SW480 (cell line): Measurements from ENCODE around the gene GLIPR1L1.

Experiments used
- DNase-seq: peaks from one replicate; pipeline ENCODE4 v3.0.0-alpha.2; 2016; ENCODE audit warnings: low spot score

The GLIPR1L1 gene

GRCh38 chr12:75350413-75350812 is 15.9 kb downstream of the GLIPR1L1 start:
- peak; percentile 50 for DNase-seq

- no peak for DNase-seq
Observed at GRCh38 chr12:75354011-75354410, 19.5 kb downstream of the GLIPR1L1 start.

- no peak for DNase-seq
Observed at GRCh38 chr12:75360920-75361319, 26.4 kb downstream of the GLIPR1L1 start.

DNA sequence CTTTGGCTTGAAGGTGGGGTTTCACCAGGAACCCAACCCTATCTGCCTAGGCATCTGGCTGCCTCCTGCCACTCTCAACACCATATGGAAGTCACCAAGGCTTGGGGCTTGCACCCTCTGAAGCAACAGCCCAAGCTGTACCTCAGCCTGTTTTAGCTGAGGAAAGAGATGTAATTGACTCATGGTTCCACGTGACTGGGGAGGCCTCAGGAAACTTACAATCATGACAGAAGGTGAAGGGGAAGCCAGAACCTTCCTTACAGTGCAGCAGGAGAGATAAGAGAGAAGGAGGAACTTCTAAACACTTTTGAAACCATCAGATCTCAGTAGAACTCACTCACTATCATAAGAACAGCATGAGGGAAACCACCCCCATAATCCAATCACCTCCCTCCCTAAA is 26.9 kb downstream of the GLIPR1L1 start:
- no peak for DNase-seq

- no peak for DNase-seq
Observed at GRCh38 chr12:75364919-75365318, 30.4 kb downstream of the GLIPR1L1 start.

DNA sequence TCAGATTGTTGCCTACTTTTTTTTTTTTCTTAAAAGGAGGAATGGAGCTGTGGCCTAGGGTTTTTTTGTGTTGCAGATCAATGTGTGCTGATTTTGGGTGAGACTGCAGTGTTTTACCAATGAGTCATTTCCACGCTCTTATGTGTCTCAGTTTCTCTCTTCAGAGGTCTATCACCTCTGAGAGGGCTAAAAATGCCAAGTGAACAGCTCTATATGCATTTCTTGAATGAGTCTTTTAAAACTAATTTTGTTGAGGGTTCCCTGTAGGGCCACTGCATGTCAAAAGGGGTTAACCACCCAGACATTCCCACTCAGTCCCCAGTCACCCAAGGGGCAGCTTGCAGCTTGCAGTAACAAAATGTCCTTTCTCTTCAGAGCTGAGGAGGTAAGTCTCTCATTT is 32.2 kb downstream of the GLIPR1L1 start:
- DNase-seq = no peak

- no peak for DNase-seq
Observed at GRCh38 chr12:75374971-75375370, 40.5 kb downstream of the GLIPR1L1 start.

DNA sequence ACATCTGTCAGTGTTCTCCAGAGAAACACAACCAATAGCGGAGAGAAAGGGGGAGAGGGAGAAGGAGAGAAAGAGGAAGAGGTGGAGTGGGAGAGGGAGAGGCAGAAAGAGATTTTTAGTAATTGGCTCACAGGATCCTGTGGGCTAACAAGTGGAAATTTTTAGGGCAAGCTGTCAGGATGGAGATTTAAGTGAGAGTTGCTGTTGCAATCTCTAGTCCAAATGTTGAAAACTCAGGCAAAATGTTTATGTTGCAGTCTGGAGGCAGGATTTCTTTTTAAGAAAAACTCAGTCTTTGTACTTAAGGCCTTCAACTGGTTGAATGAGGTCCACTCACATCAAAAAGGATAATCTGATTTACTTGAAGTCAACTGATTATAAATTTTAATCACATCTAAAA is 43.9 kb downstream of the GLIPR1L1 start:
- no peak for DNase-seq

GRCh38 chr12:75389061-75389460 is 54.6 kb downstream of the GLIPR1L1 start:
- DNase-seq = peak; percentile 22

DNA sequence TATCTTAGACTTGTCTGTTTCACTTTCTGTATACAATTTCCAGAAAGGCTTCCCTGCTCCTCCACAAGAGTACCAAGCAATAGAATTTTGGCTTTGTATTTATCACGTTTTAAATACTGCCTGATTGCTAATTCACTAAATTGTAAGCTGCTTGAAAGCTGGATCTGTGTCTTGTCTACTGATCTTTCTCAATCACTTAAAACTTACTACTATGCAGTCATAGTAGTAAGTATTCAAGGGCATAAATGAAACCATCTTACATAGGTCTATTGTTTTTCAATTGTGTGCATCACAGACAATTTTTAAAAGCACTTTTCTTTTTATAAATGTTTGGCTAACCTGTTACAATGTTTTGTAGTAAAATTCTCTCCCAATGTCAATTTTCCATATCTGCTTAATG is 55.2 kb downstream of the GLIPR1L1 start:
- no peak for DNase-seq

- no peak for DNase-seq
Observed at GRCh38 chr12:75390156-75390898, 55.9 kb downstream of the GLIPR1L1 start.

GRCh38 chr12:75390899-75391538 is 56.5 kb downstream of the GLIPR1L1 start, which contains the start of gene GLIPR1L2:
Gene GLIPR1L2, plus strand, starts transcription at chr12:75391089. Its CDS starts 28 bp downstream, at chr12:75391117.
- peak; percentile 94 for DNase-seq

GRCh38 chr12:75404231-75404630 is 69.8 kb downstream of the GLIPR1L1 start:
- DNase-seq = no peak

- DNase-seq = no peak
Observed at GRCh38 chr12:75407683-75408082, 73.2 kb downstream of the GLIPR1L1 start.

DNA sequence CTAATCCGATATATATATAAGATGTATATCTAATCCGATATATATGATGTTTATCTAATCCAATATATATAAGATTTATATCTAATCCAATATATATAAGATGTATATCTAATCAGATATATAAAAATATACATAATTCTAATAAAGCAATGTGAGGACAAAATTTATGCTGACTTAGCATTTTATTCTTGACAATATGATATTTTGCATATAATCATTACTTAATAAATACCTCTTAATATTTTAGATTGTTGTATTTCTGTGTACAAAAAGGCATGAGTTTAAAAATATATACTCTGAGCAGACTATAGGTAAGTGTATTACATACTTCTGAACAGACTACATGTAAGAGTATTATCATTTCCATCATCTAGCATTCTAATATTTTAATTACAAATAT is 75.4 kb downstream of the GLIPR1L1 start:
- DNase-seq = no peak

DNA sequence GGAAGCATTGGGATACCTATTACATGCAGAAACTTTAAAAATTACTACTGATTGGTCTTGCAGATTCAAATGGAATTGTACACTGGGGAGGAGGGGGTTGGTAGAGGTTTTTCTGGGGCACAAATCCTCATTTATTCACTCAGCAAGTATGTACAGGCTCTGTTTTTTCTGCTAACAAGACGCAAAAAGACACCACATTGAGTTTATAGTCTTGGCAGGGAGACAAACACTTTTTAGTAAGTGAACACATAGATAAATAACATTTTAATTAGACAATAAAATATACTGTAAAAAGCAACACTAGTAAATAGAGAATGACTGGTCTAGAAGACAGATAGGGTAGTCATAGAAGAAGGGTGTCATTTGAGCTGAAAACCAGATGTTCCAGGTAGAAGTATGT is 80.2 kb downstream of the GLIPR1L1 start:
- DNase-seq = no peak

- DNase-seq = no peak
Observed at GRCh38 chr12:75419841-75420240, 85.4 kb downstream of the GLIPR1L1 start.
